Activated B cell treated with CpG ODN at 0.5 μM for 24 hours (primary cell): Measurements from ENCODE around the gene FCHSD2. TPM values are rescaled to one million over a fixed set of nuclear protein-coding genes. Genes with fewer than 3 reads are reported as not detected.
"Not testable (repeated sequence)": the region's sequence is repeated elsewhere in the genome, so short reads cannot be mapped to it uniquely, and the experiment has no call there.

ENCODE experiments used
- ATAC-seq: fragments of 200-7000 bp; cut with Tn5 transposase; one replicate; pipeline ENCODE4 v1.10.0; 2021; ENCODE audit warnings: low read depth, mild to moderate bottlenecking, moderate library complexity
- CTCF ChIA-PET: fragments of 350-600 bp; sonication (Branson Sonifier 250); formaldehyde crosslinking; loops from one replicate; lab custom pipeline; 2021; ENCODE audit warnings: antibody characterized with exemption; lab: Charles Lee
- POLR2A ChIA-PET: fragments of 350-600 bp; sonication (Branson Sonifier 250); formaldehyde crosslinking; loops from one replicate; lab custom pipeline; 2021; ENCODE audit warnings: antibody characterized with exemption; lab: Charles Lee
- DNase-seq: peaks from one replicate; pipeline ENCODE4 v3.0.0; 2022
- H3K27ac Mint-ChIP-seq: one replicate; pipeline ENCODE4 v1.8.0; 2020; ENCODE audit warnings: mixed read lengths
- H3K27me3 Mint-ChIP-seq: one replicate; pipeline ENCODE4 v1.8.0; 2021; ENCODE audit warnings: mixed read lengths
- H3K36me3 Mint-ChIP-seq: one replicate; pipeline ENCODE4 v1.8.0; 2021; ENCODE audit warnings: low read depth, mixed read lengths
- H3K4me1 Mint-ChIP-seq: one replicate; pipeline ENCODE4 v1.8.0; 2021; ENCODE audit warnings: mixed read lengths
- H3K4me3 Mint-ChIP-seq: one replicate; pipeline ENCODE4 v1.8.0; 2020; ENCODE audit warnings: mild to moderate bottlenecking, mixed read lengths
- H3K9me3 Mint-ChIP-seq: one replicate; pipeline ENCODE4 v1.8.0; 2020; ENCODE audit warnings: mixed read lengths
- intact Hi-C: fragments of 100-400 bp; cut with micrococcal nuclease; formaldehyde crosslinking; loops from one replicate; pipeline ENCODE4 v1.15.1; 2024
- total RNA-seq: library from RNA; stranded (reverse); gene quantifications from 2 replicates; pipeline ENCODE4 v1.2.3, GENCODE V29; 2022
- TF ChIP-seq, protein P1 (sequence below): fragments of 200-600 bp; IDR thresholded peaks from one replicate; pipeline ENCODE4 v1.8.0; 2022; ENCODE audit warnings: antibody characterized with exemption, mild to moderate bottlenecking

Gene FCHSD2
- total RNA-seq, 1 donor from 2014 or later, result 207 TPM

DNA sequence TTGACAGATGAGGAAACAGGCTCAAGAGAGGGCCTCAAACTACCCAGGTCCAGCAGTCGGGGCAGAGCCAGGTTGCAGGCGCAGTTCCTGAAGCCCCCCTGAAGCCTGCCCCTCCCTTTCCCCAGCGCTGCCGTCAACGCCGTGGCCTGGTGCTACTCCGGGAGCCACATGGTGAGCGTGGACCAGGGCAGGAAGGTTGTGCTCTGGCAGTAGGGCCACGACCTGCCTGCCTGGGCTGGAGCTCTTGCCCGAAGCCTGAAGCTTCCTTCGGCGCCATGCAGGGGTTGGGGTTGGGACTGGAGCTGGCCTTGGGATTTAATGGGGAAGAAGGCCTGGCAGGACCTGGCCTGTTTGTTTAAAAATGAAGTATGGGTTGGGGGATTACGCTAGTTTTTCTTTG, 312.9 kb downstream of the FCHSD2 start:
- POLR2A ChIA-PET, result interaction anchor here (0.6 to 2.1 kb wide), 5 partner anchors 13 to 476 kb away, joined by 4 to 8 read pairs (median 4); no protein-coding TSS in a partner anchor
- peaks cover 63% of the 10 kb centered on the region for H3K36me3 Mint-ChIP-seq
- CTCF ChIA-PET, result interaction anchor here (5.9 kb wide), 1 partner anchor 349 kb away, joined by 75 read pairs; no protein-coding TSS in a partner anchor
- ATAC-seq (no peak), DNase-seq (no peak)
- H3K9me3 Mint-ChIP-seq, result no peaks in the 10 kb centered on the region
- TF ChIP-seq, protein P1, sequence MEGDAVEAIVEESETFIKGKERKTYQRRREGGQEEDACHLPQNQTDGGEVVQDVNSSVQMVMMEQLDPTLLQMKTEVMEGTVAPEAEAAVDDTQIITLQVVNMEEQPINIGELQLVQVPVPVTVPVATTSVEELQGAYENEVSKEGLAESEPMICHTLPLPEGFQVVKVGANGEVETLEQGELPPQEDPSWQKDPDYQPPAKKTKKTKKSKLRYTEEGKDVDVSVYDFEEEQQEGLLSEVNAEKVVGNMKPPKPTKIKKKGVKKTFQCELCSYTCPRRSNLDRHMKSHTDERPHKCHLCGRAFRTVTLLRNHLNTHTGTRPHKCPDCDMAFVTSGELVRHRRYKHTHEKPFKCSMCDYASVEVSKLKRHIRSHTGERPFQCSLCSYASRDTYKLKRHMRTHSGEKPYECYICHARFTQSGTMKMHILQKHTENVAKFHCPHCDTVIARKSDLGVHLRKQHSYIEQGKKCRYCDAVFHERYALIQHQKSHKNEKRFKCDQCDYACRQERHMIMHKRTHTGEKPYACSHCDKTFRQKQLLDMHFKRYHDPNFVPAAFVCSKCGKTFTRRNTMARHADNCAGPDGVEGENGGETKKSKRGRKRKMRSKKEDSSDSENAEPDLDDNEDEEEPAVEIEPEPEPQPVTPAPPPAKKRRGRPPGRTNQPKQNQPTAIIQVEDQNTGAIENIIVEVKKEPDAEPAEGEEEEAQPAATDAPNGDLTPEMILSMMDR, result no peak
- no peak overlapping the region for H3K4me3 Mint-ChIP-seq
- H3K27ac Mint-ChIP-seq, result peak overlapping the region; percentile 41
- intact Hi-C loops, result loop anchor here (10.0 kb wide), 1 partner anchor 556 kb away; no protein-coding TSS in a partner anchor
- H3K27me3 Mint-ChIP-seq, result no peaks in the 10 kb centered on the region
- peaks cover 30% of the 10 kb centered on the region for H3K4me1 Mint-ChIP-seq

DNA sequence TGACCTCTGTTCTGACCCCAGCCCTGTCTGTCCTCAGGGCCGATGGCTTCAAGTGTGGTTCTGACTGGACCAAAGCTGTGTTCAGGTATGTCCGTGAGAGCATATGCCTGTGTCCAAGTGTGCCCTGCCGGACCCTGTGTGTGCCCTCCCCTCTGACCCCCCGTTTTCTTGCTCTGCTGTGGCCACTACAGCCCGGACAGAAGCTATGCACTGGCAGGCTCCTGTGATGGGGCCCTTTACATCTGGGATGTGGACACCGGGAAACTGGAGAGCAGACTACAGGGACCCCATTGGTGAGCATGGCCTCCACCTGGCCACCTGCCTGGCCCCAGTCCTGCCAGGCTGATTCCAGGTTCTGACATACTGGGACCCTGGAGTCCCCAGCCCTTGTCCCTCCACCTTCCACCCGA, 313.4 kb downstream of the FCHSD2 start:
- CTCF ChIA-PET, result interaction anchor here (1.2 to 5.9 kb wide), 2 partner anchors 103 to 349 kb away, joined by 3 to 75 read pairs; no protein-coding TSS in a partner anchor
- Mint-ChIP-seq H3K4me3 (no peak overlapping the region), H3K4me1 (peaks cover 32% of the 10 kb centered on the region), H3K27ac (peak overlapping the region; percentile 73), H3K36me3 (peaks cover 59% of the 10 kb centered on the region), H3K9me3 (no peaks in the 10 kb centered on the region), H3K27me3 (no peaks in the 10 kb centered on the region)
- no peak for DNase-seq
- no peak for ATAC-seq
- TF ChIP-seq, protein P1, result no peak
- POLR2A ChIA-PET, result interaction anchor here (0.6 to 1.7 kb wide), 4 partner anchors 13 to 476 kb away, joined by 3 to 8 read pairs (median 4); no protein-coding TSS in a partner anchor
- intact Hi-C loops, result loop anchor here (10.0 kb wide), 1 partner anchor 556 kb away; no protein-coding TSS in a partner anchor

DNA sequence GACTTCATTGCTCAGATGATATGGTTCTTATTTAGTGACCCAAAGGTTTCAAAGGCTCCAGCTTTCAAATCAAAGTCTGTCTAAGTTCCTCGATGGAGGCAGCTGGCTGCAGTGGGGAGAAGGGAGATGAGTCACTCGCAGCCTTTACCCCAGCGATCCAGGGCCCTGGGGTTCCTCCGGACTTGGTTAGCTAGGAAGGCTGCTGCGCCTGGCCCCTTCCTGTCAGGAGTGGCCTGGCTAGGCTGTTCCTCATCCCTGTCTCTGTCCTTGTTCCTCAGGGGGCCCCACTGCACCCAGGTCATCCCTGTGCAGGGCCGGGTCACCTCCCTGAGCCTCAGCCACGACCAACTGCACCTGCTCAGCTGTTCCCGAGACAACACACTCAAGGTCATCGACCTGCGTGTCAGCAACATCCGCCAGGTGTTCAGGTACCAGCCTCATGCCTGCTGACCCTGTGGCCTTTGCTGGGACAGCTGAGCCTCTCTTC, 314.0 kb downstream of the FCHSD2 start:
- POLR2A ChIA-PET, result interaction anchor here (0.7 to 1.7 kb wide), 6 partner anchors 12 to 350 kb away, joined by 3 to 6 read pairs (median 4); no protein-coding TSS in a partner anchor
- Mint-ChIP-seq H3K27me3 (no peaks in the 10 kb centered on the region), H3K36me3 (peaks cover 56% of the 10 kb centered on the region), H3K27ac (peak overlapping the region; percentile 73), H3K4me3 (no peak overlapping the region), H3K4me1 (peaks cover 37% of the 10 kb centered on the region), H3K9me3 (no peaks in the 10 kb centered on the region)
- DNase-seq, result no peak
- TF ChIP-seq, protein P1, result no peak
- intact Hi-C loops, result loop anchor here (10.0 kb wide), 1 partner anchor 557 kb away; no protein-coding TSS in a partner anchor
- CTCF ChIA-PET, result interaction anchor here (1.2 to 5.9 kb wide), 2 partner anchors 103 to 350 kb away, joined by 3 to 75 read pairs; no protein-coding TSS in a partner anchor
- no peak for ATAC-seq

DNA sequence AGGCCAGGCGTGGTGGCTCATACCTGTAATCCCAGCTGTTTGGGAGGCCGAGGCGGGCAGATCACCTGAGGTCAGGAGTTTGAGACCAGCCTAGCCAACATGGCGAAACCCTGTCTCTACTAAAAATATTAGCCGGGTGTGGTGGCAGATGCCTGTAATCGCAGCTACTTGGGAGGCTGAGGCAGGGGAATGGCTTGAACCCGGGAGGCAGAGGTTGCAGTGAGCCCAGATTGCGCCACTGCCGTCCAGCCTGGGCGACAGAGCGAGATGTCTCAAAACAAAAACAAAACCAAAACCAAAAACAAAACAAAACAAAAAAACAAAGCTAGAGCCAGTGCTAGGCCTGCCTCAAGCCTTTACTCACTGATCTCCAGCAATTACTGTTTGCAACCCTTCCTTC, 314.5 kb downstream of the FCHSD2 start:
- H3K9me3 Mint-ChIP-seq, H3K27me3 Mint-ChIP-seq, ATAC-seq, DNase-seq, H3K4me3 Mint-ChIP-seq: not testable (repeated sequence)
- intact Hi-C loops, result loop anchor here (10.0 kb wide), 1 partner anchor 557 kb away; no protein-coding TSS in a partner anchor
- peak overlapping the region; percentile 73 for H3K27ac Mint-ChIP-seq
- CTCF ChIA-PET, result interaction anchor here (1.2 to 5.9 kb wide), 2 partner anchors 102 to 350 kb away, joined by 3 to 75 read pairs; no protein-coding TSS in a partner anchor
- H3K36me3 Mint-ChIP-seq, result peaks cover 51% of the 10 kb centered on the region
- peaks cover 42% of the 10 kb centered on the region for H3K4me1 Mint-ChIP-seq
- POLR2A ChIA-PET, result interaction anchor here (0.7 to 1.3 kb wide), 5 partner anchors 12 to 350 kb away, joined by 3 to 6 read pairs (median 4); no protein-coding TSS in a partner anchor

DNA sequence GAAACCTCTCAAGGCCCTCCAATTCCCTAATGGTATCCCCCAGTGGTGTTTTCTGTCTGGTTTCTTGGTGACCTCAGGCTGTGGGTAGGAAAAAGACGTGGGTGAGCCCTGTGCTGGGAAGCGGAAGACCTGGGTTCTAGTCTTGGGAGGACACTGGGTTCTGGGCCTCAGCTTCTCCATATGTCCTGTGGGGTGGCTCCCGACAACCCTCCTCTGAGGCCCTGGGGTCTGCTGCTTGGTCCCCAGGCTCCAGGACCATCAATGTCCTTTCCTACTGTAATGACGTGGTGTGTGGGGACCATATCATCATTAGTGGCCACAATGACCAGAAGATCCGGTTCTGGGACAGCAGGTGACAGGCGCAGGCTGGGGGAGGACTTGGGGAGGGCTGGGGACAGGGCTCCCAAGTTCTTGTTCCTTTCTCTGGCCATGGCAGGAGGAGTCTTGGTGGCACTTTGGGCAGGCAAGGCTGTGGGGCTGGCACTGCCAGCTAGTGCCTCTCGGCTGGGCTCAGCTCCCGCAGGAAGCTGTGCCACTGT, 315.1 kb downstream of the FCHSD2 start:
- DNase-seq, result no peak
- ATAC-seq, result no peak
- intact Hi-C loops, result loop anchor here (10.0 kb wide), 1 partner anchor 558 kb away; no protein-coding TSS in a partner anchor
- Mint-ChIP-seq H3K9me3 (no peaks in the 10 kb centered on the region), H3K27me3 (no peaks in the 10 kb centered on the region), H3K4me3 (no peak overlapping the region), H3K36me3 (peaks cover 47% of the 10 kb centered on the region), H3K4me1 (peaks cover 45% of the 10 kb centered on the region), H3K27ac (peak overlapping the region; percentile 73)
- TF ChIP-seq, protein P1, result no peak
- POLR2A ChIA-PET, result interaction anchor here (1.2 to 1.3 kb wide), 3 partner anchors 12 to 351 kb away, joined by 4 to 6 read pairs (median 5); no protein-coding TSS in a partner anchor
- CTCF ChIA-PET, result interaction anchor here (5.9 kb wide), 1 partner anchor 351 kb away, joined by 75 read pairs; no protein-coding TSS in a partner anchor
